NCI-H1694 (cell line): ENCODE measurements around the gene UBAP1L.
"Not testable (repeated sequence)": the region's sequence is repeated elsewhere in the genome, so short reads cannot be mapped to it uniquely, and the experiment has no call there.

ENCODE experiments used
- DNase-seq: peaks from one replicate; lab custom pipeline; 2025; lab: John Stamatoyannopoulos, UW

UBAP1L gene

DNA sequence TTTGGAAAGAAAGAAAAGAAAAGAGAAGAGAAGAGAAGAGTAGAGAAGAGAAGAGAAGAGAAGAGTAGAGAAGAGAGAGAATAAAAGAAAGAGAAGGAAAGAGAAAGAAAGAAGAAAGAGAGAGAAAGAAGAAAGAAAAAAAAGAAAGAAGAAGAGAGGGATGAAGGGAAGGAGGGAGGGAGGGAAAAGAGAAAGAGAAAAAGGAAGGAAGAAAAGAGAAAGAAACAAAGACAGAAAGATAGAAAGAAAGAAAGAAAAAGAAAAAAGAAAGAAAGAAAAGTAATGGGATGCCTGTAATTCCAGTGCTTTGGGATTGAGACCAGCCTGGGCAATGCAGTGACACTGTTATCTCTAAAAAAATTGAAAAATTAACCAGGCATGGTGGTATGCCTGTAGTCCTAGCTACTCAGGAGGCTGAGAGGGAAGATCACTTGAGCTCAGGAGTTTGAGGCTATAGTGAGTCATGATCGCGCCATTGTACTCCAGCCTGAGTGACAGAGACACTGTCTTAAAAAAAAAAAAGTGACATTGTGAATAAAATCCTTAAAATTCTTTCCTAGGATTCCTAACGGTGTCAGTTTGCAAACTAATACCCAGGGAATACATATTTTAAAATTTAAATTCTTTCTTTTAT lies 48.9 kb downstream of the UBAP1L start:
- DNase-seq = no peak

DNA sequence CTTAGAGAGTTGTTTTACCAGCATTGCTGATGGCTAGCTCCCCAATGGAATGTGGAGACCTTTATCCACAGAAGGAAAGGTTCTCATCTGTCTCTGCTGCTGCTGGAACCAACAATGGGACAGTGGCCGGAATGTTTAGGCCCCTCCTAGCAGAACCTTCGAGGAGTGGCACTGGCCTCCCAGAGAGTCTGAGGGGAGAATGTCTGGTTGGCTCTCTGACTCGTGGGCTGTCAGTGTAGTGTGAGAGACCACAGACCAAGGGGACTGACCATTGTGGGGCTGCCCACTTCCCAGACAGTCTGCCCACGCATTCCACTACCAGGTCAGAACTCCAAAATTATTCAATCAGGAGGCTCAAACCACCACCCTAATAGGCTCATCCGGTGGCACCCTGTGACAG lies 52.3 kb downstream of the UBAP1L start:
- DNase-seq = no peak

DNA sequence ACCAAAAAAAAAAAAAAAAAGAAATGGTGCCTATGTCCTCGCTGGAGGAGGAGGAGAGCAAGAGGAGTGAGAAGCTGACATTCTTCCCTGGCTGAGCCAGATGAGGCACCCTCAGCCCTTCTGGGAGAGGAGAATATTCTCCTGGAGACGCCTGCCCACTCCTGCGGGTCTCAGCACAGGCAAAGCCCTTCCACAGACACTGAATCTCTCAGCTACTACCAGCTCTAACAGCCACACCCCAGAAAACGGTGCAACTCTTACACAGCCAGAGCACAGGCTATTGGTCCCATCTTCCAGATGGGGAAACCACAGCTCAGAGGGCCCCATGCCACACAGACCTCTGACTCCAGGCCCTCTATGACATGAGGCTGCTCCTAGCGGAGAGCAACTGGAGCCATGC lies 52.9 kb downstream of the UBAP1L start:
- no peak for DNase-seq

DNA sequence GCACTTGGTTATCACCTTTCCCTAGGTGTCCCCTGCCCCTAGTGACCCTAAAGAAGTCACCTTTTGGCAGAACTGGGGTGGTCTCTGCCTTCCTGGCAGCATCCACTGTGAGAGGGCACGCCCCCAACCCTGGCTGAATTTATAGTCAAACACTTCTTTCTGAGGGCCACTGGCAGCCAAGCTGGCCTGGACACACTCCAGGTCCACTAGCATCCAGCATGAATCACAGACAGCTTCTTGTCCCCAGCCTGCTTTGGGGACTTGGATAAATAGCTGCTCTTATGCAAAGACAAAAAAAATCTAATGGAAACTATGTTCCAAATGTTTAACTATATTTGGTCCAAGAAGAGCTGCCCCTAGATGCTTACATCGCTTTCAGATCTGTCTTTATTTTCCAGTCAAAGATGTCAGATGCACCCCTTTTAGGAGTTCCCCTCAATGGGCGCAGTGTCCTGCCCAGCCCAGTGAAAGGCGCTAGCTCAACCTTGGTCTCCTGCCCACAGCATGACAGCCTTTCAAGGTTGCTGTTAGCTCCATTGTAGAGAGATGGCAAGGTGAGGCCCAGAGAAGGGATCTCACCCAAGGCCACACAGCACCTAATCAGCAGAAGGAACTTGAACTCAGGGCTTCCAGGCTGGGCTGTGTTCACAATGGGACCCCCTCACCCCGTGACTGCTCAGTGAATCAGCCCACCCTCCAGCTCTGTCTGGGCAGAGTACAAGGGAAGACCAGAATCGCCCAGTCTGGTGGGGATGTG lies 54.2 kb downstream of the UBAP1L start:
- no peak for DNase-seq

DNA sequence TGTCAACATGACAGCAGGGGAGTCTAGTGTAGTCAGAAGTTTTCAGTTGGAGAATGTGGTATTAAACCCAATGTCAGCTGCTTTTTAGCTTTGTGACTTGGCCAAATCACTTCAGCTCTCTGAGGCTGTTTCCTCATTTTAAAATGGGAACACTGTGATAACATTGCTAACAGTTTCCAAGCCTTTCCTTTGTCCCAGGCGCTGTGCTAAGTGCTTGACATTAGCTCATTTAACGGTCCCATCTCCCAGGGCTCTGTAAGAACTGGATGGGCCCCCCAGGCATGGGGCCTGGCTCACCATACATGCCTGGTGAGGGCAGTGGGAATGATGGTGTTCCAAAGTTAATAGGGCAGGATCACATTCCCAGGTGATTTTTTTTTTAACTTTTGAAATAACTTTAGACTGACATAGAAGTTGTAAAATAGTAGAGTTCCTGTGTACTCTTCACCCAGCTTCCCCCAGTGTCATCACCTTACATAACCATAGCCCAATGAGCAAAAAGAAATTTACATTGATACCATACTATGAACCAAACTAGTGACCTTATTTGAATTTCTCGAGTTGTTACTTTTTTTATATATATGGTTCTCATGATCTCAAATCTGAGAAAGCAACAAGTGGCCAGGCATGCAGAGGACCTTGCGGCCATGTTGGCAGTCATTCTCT lies 54.9 kb downstream of the UBAP1L start:
- DNase-seq = no peak

DNA sequence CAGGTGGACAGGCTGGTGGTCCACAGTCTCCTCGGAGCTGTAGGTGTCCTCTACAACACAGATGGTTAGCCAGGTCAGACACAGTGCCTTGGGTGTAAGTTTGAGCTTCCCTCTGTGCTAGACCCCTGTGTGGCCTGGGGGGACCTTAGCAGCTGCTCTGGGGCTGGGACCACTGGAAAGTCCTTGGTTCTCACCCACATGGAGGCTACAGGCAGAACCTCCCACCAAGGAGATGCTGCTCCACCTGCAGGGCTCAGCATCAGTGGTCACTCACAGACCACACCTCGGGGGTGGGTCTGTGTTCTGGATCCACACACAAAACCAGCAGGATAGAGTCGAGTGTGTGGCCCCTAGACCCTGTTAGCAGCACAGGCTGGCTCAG lies 55.6 kb downstream of the UBAP1L start:
- no peak for DNase-seq

DNA sequence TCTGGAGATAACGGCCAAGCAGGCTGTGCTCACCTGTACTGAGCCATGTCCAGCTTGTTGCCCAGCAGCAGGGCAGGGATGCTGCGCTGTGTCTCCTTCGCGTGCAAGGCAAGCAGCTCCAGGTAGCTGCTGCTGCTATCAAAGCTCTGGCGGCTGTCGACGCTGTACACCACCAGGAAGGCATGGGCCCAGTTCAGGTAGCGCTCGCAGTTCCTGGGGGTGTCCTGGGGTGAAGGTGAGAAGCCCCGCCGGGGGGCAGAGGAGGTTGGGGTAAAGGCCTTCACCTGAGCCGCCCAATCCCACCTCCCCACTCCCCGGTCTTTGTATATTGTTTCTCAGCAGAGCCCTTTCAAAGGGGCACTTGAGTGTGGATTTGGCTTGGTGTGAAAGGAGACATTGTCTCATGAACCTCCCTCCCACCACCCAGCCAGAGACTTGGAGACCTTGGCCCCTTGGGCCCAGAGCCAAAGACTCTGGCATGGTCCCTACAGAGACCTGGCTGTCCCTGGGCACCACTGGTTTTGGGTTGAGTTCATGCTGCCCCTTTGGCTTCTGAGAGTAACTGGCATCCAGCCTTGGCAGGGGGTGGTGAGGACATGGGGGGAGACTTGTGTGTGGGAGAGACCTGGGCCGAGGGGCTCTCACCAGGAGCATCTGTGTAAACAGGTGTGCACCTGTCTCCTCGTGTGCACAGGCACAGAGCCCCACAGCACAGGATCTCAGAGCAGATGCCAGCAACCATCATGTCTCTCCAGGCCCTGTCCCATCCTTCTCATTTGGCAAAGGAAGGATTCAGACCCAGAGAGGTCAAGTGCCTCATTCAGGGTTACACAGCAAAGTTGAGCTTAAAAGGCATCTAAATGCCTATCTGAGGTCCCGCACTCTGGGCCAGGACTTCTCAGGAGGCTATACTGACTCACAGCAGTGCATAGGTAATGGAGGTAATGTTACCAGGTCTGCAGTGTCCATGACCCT lies 56.3 kb downstream of the UBAP1L start:
- DNase-seq = no peak

DNA sequence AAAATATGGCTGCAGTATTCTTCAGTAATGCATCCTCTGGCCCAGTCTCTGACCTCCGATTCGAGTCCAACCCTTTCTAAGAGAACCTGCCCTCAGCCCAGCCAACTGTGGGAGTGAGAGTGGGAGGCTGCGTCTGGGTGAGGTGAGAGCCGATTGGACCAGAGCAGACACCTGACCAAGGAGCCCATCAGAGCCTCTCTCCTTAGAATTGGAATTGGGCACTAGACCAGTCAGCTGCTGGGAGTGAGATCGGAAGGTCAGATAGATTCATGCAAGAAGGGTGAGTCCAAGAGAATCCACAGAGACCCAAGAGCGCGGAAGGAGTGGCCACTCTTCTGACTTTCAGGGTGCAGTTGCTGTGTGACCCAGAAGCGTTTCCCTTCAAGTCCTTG lies 57.5 kb downstream of the UBAP1L start:
- DNase-seq = no peak

DNA sequence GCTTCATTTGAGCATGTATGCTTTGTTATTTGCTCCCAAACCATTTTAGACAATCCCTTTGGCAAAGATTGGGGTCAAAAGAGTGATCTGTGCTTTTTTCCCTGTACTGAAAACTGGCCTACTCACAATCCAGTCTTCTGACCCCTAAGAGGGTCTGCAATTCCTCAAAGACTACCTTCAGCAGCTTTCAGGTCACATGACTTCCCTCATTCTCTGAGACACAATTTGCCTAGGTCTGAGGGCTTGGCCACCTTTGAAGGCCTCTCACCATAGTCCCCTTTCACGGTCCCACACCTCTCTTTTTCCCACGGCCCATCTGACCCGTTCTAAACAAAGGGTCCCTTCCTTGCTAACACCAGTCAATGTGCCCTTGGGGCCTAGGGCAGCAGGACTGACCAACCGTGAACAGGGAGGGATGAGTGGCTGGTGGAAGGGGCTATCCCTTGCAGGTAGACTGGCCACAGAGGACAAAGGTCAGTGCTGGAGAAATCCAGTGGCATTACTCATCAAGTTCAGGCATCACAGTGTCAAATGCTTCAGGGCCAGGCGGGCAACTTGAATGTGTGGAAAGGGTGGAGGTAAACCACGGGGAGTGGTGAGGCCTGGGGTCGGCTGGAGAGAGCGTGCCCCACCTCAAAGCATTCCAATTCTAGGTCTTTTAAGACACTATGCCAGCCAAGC lies 58.0 kb downstream of the UBAP1L start:
- DNase-seq = no peak

DNA sequence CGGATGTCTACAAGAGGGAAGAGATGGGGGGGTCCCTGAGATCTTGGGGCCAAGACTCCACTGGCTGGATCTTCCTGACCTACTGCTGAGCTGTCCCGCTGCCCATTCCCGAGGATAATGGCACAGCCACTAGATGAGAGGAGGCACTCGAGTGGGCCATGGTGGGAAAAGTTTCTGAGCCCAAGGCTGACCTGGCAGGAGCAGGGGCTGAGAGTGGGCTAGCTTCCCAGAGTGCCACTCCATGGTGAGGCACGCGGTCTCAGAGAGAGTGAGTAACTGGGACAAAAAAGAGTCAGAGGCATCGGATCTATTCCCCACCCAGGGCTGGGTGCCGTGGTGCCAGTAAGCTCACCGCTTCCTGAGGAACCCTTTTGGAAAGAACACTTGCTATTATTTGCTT lies 58.9 kb downstream of the UBAP1L start:
- DNase-seq = no peak

DNA sequence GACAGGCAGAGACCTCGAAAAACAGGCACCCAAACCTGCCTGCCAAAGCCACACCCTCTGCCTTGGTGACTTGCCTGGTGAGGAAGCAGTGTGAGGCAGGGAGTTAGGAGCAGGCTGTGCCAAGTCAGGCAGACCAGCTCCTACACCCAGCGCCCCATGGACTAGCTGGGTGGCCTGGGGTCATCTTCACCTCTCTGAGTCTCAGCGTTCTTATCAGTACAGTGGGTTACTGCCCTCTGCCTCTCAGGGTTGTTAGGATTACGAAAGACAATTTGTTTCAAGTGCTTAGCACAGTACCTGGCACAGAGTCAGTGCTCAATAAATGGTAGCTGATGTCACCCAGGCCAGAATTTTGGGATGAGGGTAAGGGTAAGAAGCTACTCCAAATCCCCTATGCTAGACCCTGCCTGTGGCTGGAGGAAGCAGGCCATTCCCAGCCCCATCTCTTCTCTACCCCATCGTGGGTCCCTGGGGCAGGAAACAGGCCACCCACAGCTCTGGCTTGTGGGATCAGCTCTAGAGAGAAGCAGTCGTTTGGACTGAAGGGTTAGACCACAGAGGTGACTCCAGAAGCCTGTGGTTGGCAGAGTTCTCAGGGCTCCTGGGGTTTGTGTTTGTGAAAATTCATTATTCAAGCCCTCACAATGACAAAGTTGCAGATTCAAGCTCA lies 59.7 kb downstream of the UBAP1L start:
- DNase-seq = no peak

DNA sequence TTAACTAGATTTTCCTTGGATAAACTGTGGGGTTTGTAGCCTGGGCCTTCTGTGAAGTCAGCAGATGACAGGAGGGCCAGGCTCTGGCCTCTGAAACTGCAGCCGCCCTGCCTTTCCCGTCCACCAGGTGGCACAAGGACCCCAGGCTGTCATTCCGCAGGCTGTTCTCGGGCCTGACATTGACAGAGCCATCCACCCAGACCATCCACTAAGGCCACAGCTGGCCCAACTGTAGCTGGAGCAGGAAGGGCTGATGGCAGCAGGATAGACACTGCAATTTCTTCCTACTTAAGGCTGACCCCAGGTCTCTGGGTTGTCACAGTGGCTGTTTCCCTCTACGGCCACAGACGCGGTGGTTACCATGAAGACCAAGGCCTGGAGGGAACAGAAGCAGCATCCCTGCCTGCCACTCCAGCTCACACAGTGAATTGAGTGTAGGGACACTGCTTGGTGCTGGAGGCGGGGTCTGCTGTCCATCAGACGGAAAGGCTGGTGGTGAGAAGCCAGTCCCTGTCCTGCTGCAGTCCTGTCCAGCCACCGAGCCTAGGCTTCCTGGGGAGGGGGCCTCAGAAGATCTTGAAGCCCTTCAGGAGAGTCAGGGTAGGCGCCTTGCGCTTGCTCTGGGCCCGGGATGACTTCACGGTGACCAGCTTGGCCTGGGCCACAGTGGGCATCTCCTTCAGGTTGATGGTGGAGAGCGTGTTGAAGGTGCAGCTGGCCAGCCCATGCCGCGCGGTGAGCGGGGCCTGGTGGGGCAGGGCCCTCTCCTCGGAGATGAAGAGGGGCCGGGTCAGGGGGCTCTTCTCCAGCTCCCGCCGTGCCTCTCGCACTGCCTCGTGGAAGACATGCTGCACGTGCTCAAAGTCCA lies 60.4 kb downstream of the UBAP1L start:
- DNase-seq = peak; percentile 6

DNA sequence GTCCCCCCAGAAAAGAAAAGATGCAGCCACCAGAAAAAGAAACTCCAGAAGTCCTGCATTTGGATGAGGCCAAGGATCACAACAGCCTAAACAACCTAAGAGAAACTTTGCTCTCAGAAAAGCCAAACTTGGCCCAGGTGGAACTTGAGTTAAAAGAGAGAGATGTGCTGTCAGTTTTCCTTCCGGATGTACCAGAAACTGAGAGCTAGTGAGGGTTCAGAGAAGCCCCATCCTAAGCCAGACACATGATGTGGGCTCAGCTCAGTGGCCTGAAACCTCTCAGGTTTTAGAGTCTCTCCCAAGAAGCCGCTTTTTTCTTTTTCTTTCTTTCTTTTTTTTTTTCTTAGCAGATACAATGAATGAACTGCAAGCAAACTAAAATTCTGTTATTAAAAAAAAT lies 62.0 kb downstream of the UBAP1L start:
- no peak for DNase-seq

DNA sequence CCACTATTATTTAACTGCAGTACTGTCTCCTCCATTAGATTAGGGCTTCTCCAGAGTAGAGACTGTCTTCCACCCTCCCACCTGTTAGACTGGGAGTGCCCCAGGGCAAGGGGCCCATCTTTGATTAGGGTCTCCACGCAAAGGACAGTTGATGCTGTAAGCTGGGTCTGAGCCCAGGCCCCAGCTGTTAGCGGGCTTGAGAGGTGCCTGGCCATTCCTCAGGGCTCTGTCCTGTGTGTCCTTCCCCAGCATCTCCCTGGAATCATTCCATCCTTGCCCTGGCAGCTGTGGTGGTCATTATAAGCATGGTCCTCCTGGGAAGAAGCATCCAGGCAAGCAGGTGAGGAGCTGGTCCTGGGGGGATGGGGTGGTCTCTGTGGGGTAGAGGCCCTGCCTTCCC lies 63.7 kb downstream of the UBAP1L start:
- DNase-seq = no peak

DNA sequence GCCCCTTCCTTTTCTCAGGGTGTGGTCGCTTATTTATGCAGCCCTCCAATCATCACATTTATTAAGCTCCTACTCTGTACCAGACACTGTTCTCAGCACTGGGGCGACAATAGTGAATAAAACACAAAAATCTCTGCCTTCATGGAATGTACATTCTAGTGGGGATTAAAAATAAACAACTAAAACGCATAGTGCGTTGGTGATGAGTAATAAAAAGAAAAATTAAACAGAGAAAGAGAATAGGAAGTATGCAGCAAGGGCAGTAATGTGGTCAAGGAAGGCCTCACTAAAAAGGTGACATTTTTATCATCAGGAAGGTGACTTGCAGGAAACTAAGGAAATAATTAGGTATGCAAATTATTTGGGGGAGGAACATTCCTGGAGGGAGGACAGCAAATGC lies 64.7 kb downstream of the UBAP1L start:
- DNase-seq = no peak

DNA sequence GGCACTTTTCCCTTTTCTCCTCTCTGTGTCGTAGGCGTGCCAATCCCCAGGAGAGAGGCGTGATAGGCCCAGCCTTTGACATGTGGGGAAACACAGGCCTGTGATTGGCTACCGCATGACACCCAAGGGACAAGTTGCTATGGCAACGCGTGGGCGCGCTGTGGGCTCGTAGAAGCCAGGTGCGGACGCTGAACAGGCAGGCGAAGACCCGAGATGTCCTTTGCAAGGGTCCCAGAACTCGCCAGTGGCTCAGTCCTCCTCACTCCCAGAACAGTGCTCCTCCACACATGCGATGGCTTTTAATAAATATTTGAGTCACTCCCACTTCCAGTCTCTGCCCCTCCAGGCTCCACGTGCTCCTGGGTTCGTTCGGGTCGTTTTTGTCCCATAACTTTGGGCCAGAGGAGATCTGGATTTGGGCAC lies 65.6 kb downstream of the UBAP1L start:
- peak; percentile 85 for DNase-seq

DNA sequence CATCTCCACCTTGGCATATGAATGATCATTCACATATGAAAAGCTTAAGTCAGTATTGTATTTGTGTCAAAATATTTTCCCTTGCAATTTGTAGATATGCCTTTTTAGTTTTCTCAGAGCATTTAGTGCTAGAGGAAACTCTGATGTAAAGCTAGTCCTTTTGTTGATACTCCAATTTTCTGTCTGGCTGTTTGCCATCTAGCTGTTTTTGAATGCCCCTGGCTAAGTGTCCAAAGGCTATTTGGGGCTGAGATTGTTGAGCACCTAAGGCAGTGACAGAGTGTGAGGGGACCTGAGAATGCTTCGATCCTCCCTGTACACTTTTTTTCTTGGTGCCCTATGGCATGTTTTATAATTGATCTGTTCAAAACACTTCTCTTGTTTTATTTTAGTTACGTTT lies 66.8 kb downstream of the UBAP1L start:
- no peak for DNase-seq

DNA sequence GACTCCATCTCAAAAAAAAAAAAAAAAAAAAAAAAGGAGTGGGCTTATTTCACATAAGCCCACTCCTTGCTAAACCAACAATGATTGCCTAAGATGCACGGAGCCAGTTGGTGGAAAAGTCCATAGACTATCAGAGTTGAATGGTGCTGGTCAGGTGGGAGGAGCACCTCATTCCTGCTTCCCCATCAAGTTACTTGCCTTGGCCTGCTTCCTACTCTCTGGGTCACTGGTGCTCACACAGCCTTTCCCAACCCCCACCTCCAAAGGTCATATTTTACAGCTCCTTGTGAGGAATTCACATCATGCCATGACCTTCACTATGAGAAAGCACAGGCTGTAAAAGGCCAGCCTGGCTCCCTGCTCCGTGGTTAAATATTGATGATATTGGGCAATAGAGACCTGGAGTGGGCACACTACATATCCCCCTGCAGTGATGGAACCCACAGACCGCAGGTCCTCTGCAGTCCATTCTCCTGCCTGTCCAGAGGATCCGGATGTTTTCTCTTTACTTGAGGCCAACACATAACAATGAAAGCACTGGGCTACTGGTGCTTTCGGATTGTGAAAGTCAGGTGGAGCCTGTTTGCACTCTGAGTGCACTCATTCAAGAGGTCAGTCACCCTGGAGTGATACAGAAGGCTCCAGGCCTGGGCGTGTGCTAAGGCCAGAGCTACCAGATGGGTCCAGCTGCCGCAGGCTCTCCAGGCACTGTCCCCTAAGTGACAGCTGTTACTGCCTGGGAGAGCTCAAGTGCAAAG lies 70.1 kb downstream of the UBAP1L start, which contains the start of gene SLC51B:
Gene SLC51B (plus strand): TSS at position 664 of the 758 bp plus-strand sequence. CDS start 4,618 bp downstream, outside the sequence.
- DNase-seq = no peak

DNA sequence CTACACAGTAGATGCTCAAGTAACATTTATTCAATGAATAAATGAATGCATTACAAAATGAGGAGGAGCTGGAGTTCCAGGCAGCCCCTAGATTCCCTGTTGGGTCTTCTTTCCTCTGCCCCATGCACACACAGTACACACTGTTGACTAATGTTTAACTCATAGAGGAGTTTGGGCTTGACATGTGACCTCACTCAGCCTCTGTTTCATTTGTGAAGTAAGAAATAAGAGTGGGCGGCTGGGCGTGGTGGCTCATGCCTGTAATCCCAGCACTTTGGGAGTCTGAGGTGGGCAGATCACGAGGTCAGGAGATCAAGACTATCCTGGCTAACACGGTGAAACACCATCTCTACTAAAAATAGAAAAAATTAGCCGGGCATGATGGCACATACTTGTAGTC lies 70.8 kb downstream of the UBAP1L start:
- not testable (repeated sequence) for DNase-seq
